Testis (tissue), 3 donors: ENCODE measurements around the gene MYO1E. TPM values are rescaled to one million over a fixed set of nuclear protein-coding genes. Genes with fewer than 3 reads are reported as not detected.

Source experiments
- DNase-seq: peaks from one replicate; pipeline ENCODE4 v3.0.0-alpha.2; 2019
- H3K27ac ChIP-seq, 2 donors: fragments of 200-600 bp; sonication (generic); one replicate each; pipeline ENCODE4 v1.5.1; 2019
- H3K27me3 ChIP-seq: fragments of 200-600 bp; sonication (generic); one replicate; pipeline ENCODE4 v1.5.1; 2019
- H3K36me3 ChIP-seq: fragments of 200-600 bp; sonication (generic); one replicate; pipeline ENCODE4 v1.5.1; 2017; ENCODE audit warnings: low read depth; ENCODE audit errors: missing control alignments
- H3K4me1 ChIP-seq: fragments of 200-600 bp; sonication (generic); one replicate; pipeline ENCODE4 v1.5.1; 2019
- H3K4me3 ChIP-seq, 2 donors: fragments of 200-600 bp; sonication (generic); one replicate each; pipeline ENCODE4 v1.5.1; 2017 to 2019
- H3K9me3 ChIP-seq: fragments of 200-600 bp; sonication (generic); one replicate; pipeline ENCODE4 v1.5.1; 2017
- POLR2A ChIP-seq: fragments of 450-650 bp; IDR thresholded peaks from one replicate; pipeline ENCODE4 v1.6.1; 2017; ENCODE audit warnings: antibody characterized with exemption, mild to moderate bottlenecking, moderate library complexity
- WGBS, 2 donors: methylation state at CpG; one replicate each; pipeline ENCODE4 v1.1.5; 2018; 5-methylcytosine and 5-hydroxymethylcytosine counted together
- intact Hi-C: fragments of 100-400 bp; cut with DNase I; formaldehyde crosslinking; loops from one replicate; pipeline ENCODE4 v1.15.1; 2023; ENCODE audit warnings: low total_unique reads
- polyA plus RNA-seq: library from polyadenylated mRNA; stranded (reverse); fragments of 350-450 nt; fragmentation: Illumina TruSeq; extraction: RNeasy Lipid Tissue Mini Kit (QIAGEN cat#74804); gene quantifications from one replicate; pipeline ENCODE4 v1.2.3, GENCODE V29; 2014; ENCODE audit warnings: low read depth, low replicate concordance; ENCODE audit not compliant: insufficient read depth
- total RNA-seq, 2 donors: library from RNA; depleted of rRNA; stranded (reverse); fragments of >200 nt; gene quantifications; one replicate each; pipeline ENCODE4 v1.2.3, GENCODE V29; 2016
- TF ChIP-seq, protein P1 (sequence below), 3 experiments: fragments of 450-650 bp in 2 of 3; fragments of 200-600 bp in 1 of 3; sonication (generic) in 1 of 3; IDR thresholded peaks; one replicate each; pipeline ENCODE4 v1.5.1; 2016 to 2019; ENCODE audit warnings: antibody characterized with exemption in 3 of 3, mild to moderate bottlenecking in 2 of 3, moderate library complexity in 1 of 3

MYO1E gene
- total and polyA plus RNA-seq, 3 donors from 2014 or later: 14.3 to 23.4 (median 22.5) TPM

DNA sequence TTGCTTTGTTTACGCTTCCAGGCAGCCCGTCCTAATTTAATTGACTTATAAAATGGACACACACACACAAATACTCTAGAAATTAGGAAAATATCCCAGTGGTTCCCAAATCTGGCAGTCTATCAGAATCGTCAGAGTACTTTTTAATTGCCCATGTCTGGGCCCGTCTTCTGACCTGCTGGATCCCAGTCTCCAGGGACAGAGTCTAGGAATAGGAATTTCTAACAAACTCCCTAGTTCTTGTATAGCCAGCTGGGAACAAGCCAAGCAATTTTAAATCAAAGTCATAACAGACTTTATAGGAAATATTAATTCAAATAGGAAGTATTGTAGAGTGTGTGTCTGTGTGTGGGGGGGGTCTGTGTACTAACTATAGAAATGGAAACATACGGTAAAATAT lies 132.6 kb downstream of the MYO1E start:
- Histone ChIP-seq H3K4me1 (no peaks in the 10 kb centered on the region), H3K36me3 (no peaks in the 10 kb centered on the region), H3K4me3 (no peak overlapping the region), H3K27ac (no peak overlapping the region), H3K9me3 (no peaks in the 10 kb centered on the region), H3K27me3 (no peaks in the 10 kb centered on the region)
- no peak for DNase-seq
- WGBS, 2 donors: 41 to 63% methylated on average over 5 of the region's 5 CpGs
- TF ChIP-seq, protein P1, sequence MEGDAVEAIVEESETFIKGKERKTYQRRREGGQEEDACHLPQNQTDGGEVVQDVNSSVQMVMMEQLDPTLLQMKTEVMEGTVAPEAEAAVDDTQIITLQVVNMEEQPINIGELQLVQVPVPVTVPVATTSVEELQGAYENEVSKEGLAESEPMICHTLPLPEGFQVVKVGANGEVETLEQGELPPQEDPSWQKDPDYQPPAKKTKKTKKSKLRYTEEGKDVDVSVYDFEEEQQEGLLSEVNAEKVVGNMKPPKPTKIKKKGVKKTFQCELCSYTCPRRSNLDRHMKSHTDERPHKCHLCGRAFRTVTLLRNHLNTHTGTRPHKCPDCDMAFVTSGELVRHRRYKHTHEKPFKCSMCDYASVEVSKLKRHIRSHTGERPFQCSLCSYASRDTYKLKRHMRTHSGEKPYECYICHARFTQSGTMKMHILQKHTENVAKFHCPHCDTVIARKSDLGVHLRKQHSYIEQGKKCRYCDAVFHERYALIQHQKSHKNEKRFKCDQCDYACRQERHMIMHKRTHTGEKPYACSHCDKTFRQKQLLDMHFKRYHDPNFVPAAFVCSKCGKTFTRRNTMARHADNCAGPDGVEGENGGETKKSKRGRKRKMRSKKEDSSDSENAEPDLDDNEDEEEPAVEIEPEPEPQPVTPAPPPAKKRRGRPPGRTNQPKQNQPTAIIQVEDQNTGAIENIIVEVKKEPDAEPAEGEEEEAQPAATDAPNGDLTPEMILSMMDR (IDR thresholded peaks at IDR 0.05): no peak
- TF ChIP-seq POLR2A: no peak
- intact Hi-C loops: no loop called here

DNA sequence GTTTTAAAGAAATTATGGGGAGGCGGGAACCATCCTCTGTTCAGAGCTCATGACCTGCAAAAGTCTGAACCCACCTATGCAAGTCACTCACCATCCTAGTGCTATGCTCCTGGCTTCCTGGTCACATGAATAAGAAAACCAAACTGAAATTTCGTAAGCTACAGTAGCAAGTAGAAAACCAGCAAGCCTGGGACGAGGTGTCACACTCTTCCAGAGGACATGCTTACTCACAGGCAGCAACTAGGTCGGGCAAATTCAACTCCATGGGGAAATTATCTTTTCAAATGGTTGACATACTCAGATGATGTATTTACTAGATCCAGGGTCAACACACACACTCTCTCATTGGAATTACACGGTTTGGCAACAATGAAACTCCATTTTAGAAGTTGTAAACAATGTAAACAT lies 134.7 kb downstream of the MYO1E start:
- Histone ChIP-seq H3K4me1 (no peaks in the 10 kb centered on the region), H3K36me3 (no peaks in the 10 kb centered on the region), H3K4me3 (no peak overlapping the region), H3K27ac (no peak overlapping the region), H3K27me3 (no peaks in the 10 kb centered on the region), H3K9me3 (no peaks in the 10 kb centered on the region)
- WGBS, 2 donors: 83 to 84% methylated on average over 5 of the region's 5 CpGs
- no peak for DNase-seq
- intact Hi-C loops: no loop called here
- TF ChIP-seq, protein P1 (IDR thresholded peaks at IDR 0.05): no peak
- TF ChIP-seq POLR2A: no peak

DNA sequence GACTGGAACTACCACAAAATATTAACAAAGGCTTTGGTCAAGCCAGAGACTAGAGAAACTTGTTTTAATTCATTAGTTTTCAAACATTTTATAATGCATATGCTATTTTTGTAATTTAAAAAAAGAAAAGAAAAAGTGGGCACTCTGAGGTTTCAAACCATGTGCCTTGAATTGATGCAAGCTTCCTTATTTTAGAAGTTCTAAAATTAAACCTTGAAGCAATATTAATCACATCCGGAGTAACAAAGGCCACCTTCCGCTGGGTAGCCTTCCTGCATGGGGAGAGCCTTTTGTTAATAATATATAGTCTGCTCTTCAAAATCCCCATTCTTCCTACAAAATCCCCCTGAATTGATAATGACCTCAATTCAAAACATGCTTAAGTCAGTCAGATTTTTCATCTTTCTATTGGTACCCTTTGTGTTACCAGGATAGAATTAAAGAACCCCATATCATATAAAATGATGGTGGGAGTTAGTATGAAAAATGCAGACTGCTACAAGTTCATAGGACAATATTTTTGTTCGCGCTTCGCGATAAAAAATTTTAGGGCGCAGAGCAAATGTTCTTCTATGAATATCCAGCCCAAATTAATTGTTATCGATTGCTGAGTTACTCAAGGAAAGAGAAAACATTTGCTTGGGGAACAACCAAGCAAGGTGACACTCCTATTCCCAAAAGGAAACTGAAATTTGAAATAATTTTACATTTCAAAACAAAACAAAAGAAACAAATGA lies 135.4 kb downstream of the MYO1E start:
- H3K27ac ChIP-seq: no peak overlapping the region
- H3K4me1 ChIP-seq: no peaks in the 10 kb centered on the region
- no peaks in the 10 kb centered on the region for H3K36me3 ChIP-seq
- H3K9me3 ChIP-seq: no peaks in the 10 kb centered on the region
- DNase-seq: no peak
- intact Hi-C loops: no loop called here
- TF ChIP-seq, protein P1 (IDR thresholded peaks at IDR 0.05): no peak
- TF ChIP-seq POLR2A: no peak
- no peaks in the 10 kb centered on the region for H3K27me3 ChIP-seq
- H3K4me3 ChIP-seq: no peak overlapping the region
- 87 to 92% methylated on average over 8 of the region's 8 CpGs for WGBS, 2 donors

- Histone ChIP-seq H3K27ac (no peak overlapping the region), H3K9me3 (no peaks in the 10 kb centered on the region), H3K36me3 (no peaks in the 10 kb centered on the region), H3K4me3 (no peak overlapping the region), H3K27me3 (no peaks in the 10 kb centered on the region), H3K4me1 (no peaks in the 10 kb centered on the region)
- no peak for DNase-seq
- intact Hi-C loops: no loop called here
- TF ChIP-seq POLR2A: no peak
- TF ChIP-seq, protein P1 (IDR thresholded peaks at IDR 0.05): no peak
- WGBS, 2 donors: 100% methylated on average over 1 of the region's 1 CpG
These were observed 136.3 kb downstream of the MYO1E start for GRCh38 chr15:59236394-59236793.

DNA sequence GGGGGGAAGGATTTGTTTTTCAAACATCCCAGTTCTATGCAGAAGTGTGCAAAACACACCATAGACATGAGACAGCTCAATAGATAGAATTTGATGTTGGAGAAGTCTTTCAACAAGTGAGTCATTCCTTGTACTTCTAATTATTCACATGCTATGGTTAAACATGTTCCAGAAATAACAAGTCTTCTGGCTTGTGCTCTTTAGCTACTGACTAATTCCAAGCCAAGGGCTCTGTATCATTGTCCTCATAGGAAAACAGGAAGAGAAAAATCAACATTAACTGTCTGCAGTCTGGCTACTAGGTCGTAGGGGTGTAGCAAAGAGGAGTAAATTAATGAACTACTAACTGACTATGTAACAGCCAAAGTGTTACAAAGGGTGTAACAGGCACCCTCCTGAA lies 140.2 kb downstream of the MYO1E start:
- intact Hi-C loops: no loop called here

More for the DNA sequence above, 140.2 kb downstream of the MYO1E start:
- Histone ChIP-seq H3K27me3 (no peaks in the 10 kb centered on the region), H3K27ac (no peak overlapping the region), H3K9me3 (no peaks in the 10 kb centered on the region), H3K4me3 (no peak overlapping the region), H3K4me1 (no peaks in the 10 kb centered on the region), H3K36me3 (no peaks in the 10 kb centered on the region)
- DNase-seq: no peak
- TF ChIP-seq, protein P1 (IDR thresholded peaks at IDR 0.05): no peak
- TF ChIP-seq POLR2A: no peak
- WGBS, 2 donors: 30 to 38% methylated on average over 1 of the region's 1 CpG
